H1 (cell line): Measurements from ENCODE around the gene RADIL. TPM values are rescaled to one million over a fixed set of nuclear protein-coding genes. Genes with fewer than 3 reads are reported as not detected.

Experiments used
- CTCF ChIA-PET: fragments of 300-600 bp; sonication (Branson Sonifier 250); formaldehyde crosslinking; loops from one replicate; lab custom pipeline; 2021; ENCODE audit not compliant: partially characterized antibody; lab: Charles Lee
- POLR2A ChIA-PET: fragments of 300-600 bp; sonication (Branson Sonifier 250); formaldehyde crosslinking; loops from one replicate; lab custom pipeline; 2021; ENCODE audit warnings: inconsistent platforms; ENCODE audit not compliant: partially characterized antibody; lab: Charles Lee
- DNase-seq, 2 experiments: peaks; one replicate each; pipeline versions ENCODE4 v3.0.0 to v3.0.0-alpha.2; 2010 to 2022; ENCODE audit warnings: low spot score in 2 of 2, low read depth in 1 of 2, mixed read lengths in 1 of 2
- FAIRE-seq: peaks from 2 replicates; lab custom pipeline; 2011; peaks lifted over from hg19 to GRCh38; lab: Jason Lieb, UNC
- H2AFZ ChIP-seq: 2 replicates; pipeline ENCODE4 v1.8.1; 2012; ENCODE audit warnings: low read length, inconsistent platforms
- H2AK5ac ChIP-seq: 2 replicates; pipeline ENCODE4 v1.6.1; 2013; ENCODE audit warnings: low read depth, low read length
- H2BK120ac ChIP-seq: replicated peaks from 2 replicates; pipeline ENCODE3; 2013; ENCODE audit warnings: low read depth, low read length, inconsistent platforms
- H2BK12ac ChIP-seq: 2 replicates; pipeline ENCODE4 v1.6.1; 2013; ENCODE audit warnings: low read depth, low read length
- H2BK15ac ChIP-seq: 2 replicates; pipeline ENCODE4 v1.6.1; 2013; ENCODE audit warnings: low read length
- H2BK20ac ChIP-seq: 2 replicates; pipeline ENCODE4 v1.6.1; 2013; ENCODE audit warnings: low read length
- H2BK5ac ChIP-seq: 2 replicates; pipeline ENCODE4 v1.6.1; 2013; ENCODE audit warnings: low read depth, low read length
- H3K14ac ChIP-seq: 2 replicates; pipeline ENCODE4 v1.6.1; 2013; ENCODE audit warnings: inconsistent platforms; ENCODE audit not compliant: insufficient read length
- H3K18ac ChIP-seq: 2 replicates; pipeline ENCODE4 v1.6.1; 2013; ENCODE audit warnings: low read length; ENCODE audit errors: extremely low read depth
- H3K23ac ChIP-seq: 2 replicates; pipeline ENCODE4 v1.6.1; 2013; ENCODE audit warnings: inconsistent platforms; ENCODE audit not compliant: insufficient read length
- H3K23me2 ChIP-seq: 2 replicates; pipeline ENCODE4 v1.6.1; 2013; ENCODE audit warnings: low read depth, low read length
- H3K27ac ChIP-seq: 2 replicates; pipeline ENCODE4 v1.6.1; 2011; ENCODE audit warnings: low read depth, low read length, inconsistent platforms
- H3K27me3 ChIP-seq, 4 experiments: replicated peaks in 1 of 4; 1 replicate in 1 of 4; 2 replicates in 3 of 4; pipeline versions ENCODE4 v1.6.1 to v1.8.1; 2011 to 2013; ENCODE audit warnings: low read length in 3 of 4, mild to moderate bottlenecking in 3 of 4, inconsistent platforms in 2 of 4, mixed read lengths in 2 of 4, moderate library complexity in 1 of 4; ENCODE audit not compliant: control insufficient read depth in 3 of 4, insufficient read depth in 3 of 4; ENCODE audit errors: extremely low read depth in 1 of 4
- H3K36me3 ChIP-seq, 4 experiments: 2 replicates each; pipeline versions ENCODE4 v1.6.1 to v1.8.1; 2011 to 2013; ENCODE audit warnings: mild to moderate bottlenecking in 4 of 4, low read length in 3 of 4, moderate library complexity in 2 of 4, control low read depth in 1 of 4, inconsistent platforms in 1 of 4; ENCODE audit not compliant: insufficient read depth in 4 of 4, control insufficient read depth in 2 of 4
- H3K4ac ChIP-seq: replicated peaks from 2 replicates; pipeline ENCODE3; 2013; ENCODE audit warnings: low read length, low read depth, mixed read lengths, inconsistent platforms; ENCODE audit not compliant: insufficient read length
- H3K4me1 ChIP-seq, 4 experiments: replicated peaks in 1 of 4; 1 replicate in 1 of 4; 2 replicates in 3 of 4; pipeline versions ENCODE4 v1.6.1 to v1.8.1; 2011 to 2013; ENCODE audit warnings: low read length in 3 of 4, inconsistent platforms in 2 of 4, mixed read lengths in 1 of 4; ENCODE audit not compliant: insufficient read depth in 4 of 4, control insufficient read depth in 3 of 4
- H3K4me2 ChIP-seq, 2 experiments: 2 replicates each; pipeline versions ENCODE4 v1.6.1 to v1.8.1; 2011 to 2013; ENCODE audit warnings: low read depth in 2 of 2, low read length in 2 of 2, control low read depth in 1 of 2, inconsistent platforms in 1 of 2, mild to moderate bottlenecking in 1 of 2; ENCODE audit not compliant: insufficient read depth in 1 of 2
- H3K4me3 ChIP-seq, 4 experiments: fragments of 200-600, 300-600 bp in 1 of 4; sonication (generic), shearing (Covaris generic), sonication (Bioruptor Twin) in 1 of 4; 2 replicates each; pipeline versions ENCODE4 v1.5.1 to v1.8.1; 2011 to 2016; ENCODE audit warnings: low read length in 4 of 4, low read depth in 3 of 4, control low read depth in 2 of 4, inconsistent platforms in 2 of 4, mild to moderate bottlenecking in 2 of 4, mixed read lengths in 1 of 4, moderate library complexity in 1 of 4; ENCODE audit not compliant: insufficient read depth in 2 of 4; ENCODE audit errors: extremely low read depth in 1 of 4
- H3K56ac ChIP-seq: replicated peaks from 2 replicates; pipeline ENCODE3; 2013; ENCODE audit warnings: low read depth, mild to moderate bottlenecking, mixed read lengths, low read length, inconsistent platforms; ENCODE audit not compliant: insufficient read length
- H3K79me1 ChIP-seq: 2 replicates; pipeline ENCODE4 v1.6.1; 2013; ENCODE audit warnings: low read depth, low read length, control low read depth
- H3K79me2 ChIP-seq, 2 experiments: 2 replicates each; pipeline versions ENCODE4 v1.6.1 to v1.8.1; 2012 to 2013; ENCODE audit warnings: low read length in 2 of 2, mild to moderate bottlenecking in 2 of 2, inconsistent platforms in 1 of 2; ENCODE audit not compliant: insufficient read depth in 2 of 2, control insufficient read depth in 1 of 2
- H3K9ac ChIP-seq, 4 experiments: replicated peaks in 1 of 4; 1 replicate in 1 of 4; 2 replicates in 3 of 4; pipeline versions ENCODE4 v1.6.1 to v1.8.1; 2011 to 2013; ENCODE audit warnings: low read depth in 3 of 4, low read length in 3 of 4, control low read depth in 2 of 4, mild to moderate bottlenecking in 2 of 4, moderate library complexity in 2 of 4, inconsistent platforms in 1 of 4; ENCODE audit errors: extremely low read depth in 1 of 4
- H3K9me3 ChIP-seq, 2 experiments: 2 replicates each; pipeline versions ENCODE4 v1.6.1 to v1.8.1; 2012 to 2013; ENCODE audit warnings: mild to moderate bottlenecking in 2 of 2, moderate library complexity in 2 of 2, control low read depth in 1 of 2, inconsistent platforms in 1 of 2, low read depth in 1 of 2, low read length in 1 of 2, mixed read lengths in 1 of 2; ENCODE audit not compliant: insufficient read depth in 2 of 2
- H4K20me1 ChIP-seq, 2 experiments: replicated peaks in 1 of 2; 2 replicates each; pipeline versions ENCODE3 to v1.8.1; 2011 to 2013; ENCODE audit warnings: inconsistent platforms in 2 of 2, low read length in 2 of 2, mild to moderate bottlenecking in 1 of 2; ENCODE audit not compliant: insufficient read depth in 2 of 2, control insufficient read depth in 1 of 2
- H4K5ac ChIP-seq: 2 replicates; pipeline ENCODE4 v1.6.1; 2013; ENCODE audit warnings: low read length, low read depth, mixed read lengths, inconsistent platforms; ENCODE audit not compliant: insufficient read length
- H4K8ac ChIP-seq: 2 replicates; pipeline ENCODE4 v1.8.0; 2013; ENCODE audit warnings: mild to moderate bottlenecking, moderate library complexity, low read length, inconsistent platforms; ENCODE audit not compliant: insufficient read depth; ENCODE audit errors: extremely low read depth
- H4K91ac ChIP-seq: replicated peaks from 2 replicates; pipeline ENCODE3; 2013; ENCODE audit warnings: low read length, mixed read lengths, inconsistent platforms; ENCODE audit not compliant: insufficient read length
- CEBPB ChIP-seq: IDR thresholded peaks from 2 replicates; pipeline ENCODE4 v1.6.1; 2012; ENCODE audit warnings: low read depth, low read length
- EGR1 ChIP-seq: IDR thresholded peaks from 2 replicates; pipeline ENCODE4 v1.6.1; 2011; ENCODE audit warnings: low read depth, low read length, borderline replicate concordance
- GTF2F1 ChIP-seq: IDR thresholded peaks from 2 replicates; pipeline ENCODE4 v1.6.1; 2012; ENCODE audit warnings: low read depth, low read length, improper control_type of control experiment, borderline replicate concordance
- KDM4A ChIP-seq: IDR thresholded peaks from one replicate; pipeline ENCODE4 v1.7.1; 2012; ENCODE audit warnings: low read depth, mild to moderate bottlenecking, moderate library complexity, low read length, inconsistent platforms; ENCODE audit not compliant: severe bottlenecking
- PHF8 ChIP-seq: fragments of 200-600 bp; sonication (generic); conservative IDR thresholded peaks from 2 replicates; pipeline ENCODE4 v1.7.1; 2012; ENCODE audit warnings: low read depth, mild to moderate bottlenecking, inconsistent platforms, low read length, moderate library complexity
- RAD21 ChIP-seq, 2 experiments: IDR thresholded peaks in 1 of 2; conservative IDR thresholded peaks in 1 of 2; 2 replicates each; pipeline ENCODE4 v1.6.1; 2011; ENCODE audit warnings: low read depth in 2 of 2, low read length in 2 of 2, improper control_type of control experiment in 1 of 2, inconsistent platforms in 1 of 2, mild to moderate bottlenecking in 1 of 2, moderate library complexity in 1 of 2
- RBBP5 ChIP-seq: IDR thresholded peaks from 2 replicates; pipeline ENCODE4 v1.7.1; 2012; ENCODE audit warnings: low read depth, mild to moderate bottlenecking, inconsistent platforms, low read length, moderate library complexity, borderline replicate concordance
- TCF12 ChIP-seq: IDR thresholded peaks from 2 replicates; pipeline ENCODE4 v1.6.1; 2011; ENCODE audit warnings: low read depth, mild to moderate bottlenecking, low read length
- WGBS, 2 experiments: shearing (Covaris generic) in 1 of 2; methylation state at CpG; one replicate each; pipeline versions ENCODE4 v1.1.6 to v1.1.7; 2013 to 2015; ENCODE audit warnings: low lambda C conversion rate in 2 of 2, mixed read lengths in 2 of 2, inconsistent platforms in 1 of 2, low coverage in 1 of 2, missing lambda C conversion rate in 1 of 2; ENCODE audit not compliant: insufficient replicate concordance in 2 of 2, insufficient coverage in 1 of 2, insufficient read length in 1 of 2; ENCODE audit errors: extremely low coverage in 1 of 2, missing lambda C conversion rate in 1 of 2; 5-methylcytosine and 5-hydroxymethylcytosine counted together
- polyA plus RNA-seq, 7 experiments: library from polyadenylated mRNA; depleted of rRNA in 3 of 7; stranded (reverse) in 5 of 7; unstranded in 2 of 7; fragments of >200 nt in 5 of 7; fragments of 200-250 nt in 2 of 7; gene quantifications; 1 replicate in 5 of 7; 2 replicates in 1 of 7; 4 replicates in 1 of 7; pipeline versions ENCODE4 v1.2.1 to v1.2.3, GENCODE V29; 2011 to 2013; ENCODE audit warnings: missing spikeins in 2 of 7, mixed read lengths in 2 of 7
- total RNA-seq: library from RNA; stranded (reverse); fragmentation: NEBNext Ultra II Directional; extraction: Animal tissue kit (Norgen Biotek cat#: 25700); gene quantifications from 2 replicates; pipeline ENCODE4 v1.2.1, GENCODE V29; 2021
- TF ChIP-seq, protein P1 (sequence below): IDR thresholded peaks from 2 replicates; pipeline ENCODE4 v1.6.1; 2011; ENCODE audit warnings: low read length, improper control_type of control experiment

Gene RADIL
- total and polyA plus RNA-seq, 2 of the 8 experiments (the other 6 are each of a cell fraction or from before 2014, with no cell fraction given): 5.0 to 5.4 TPM

DNA sequence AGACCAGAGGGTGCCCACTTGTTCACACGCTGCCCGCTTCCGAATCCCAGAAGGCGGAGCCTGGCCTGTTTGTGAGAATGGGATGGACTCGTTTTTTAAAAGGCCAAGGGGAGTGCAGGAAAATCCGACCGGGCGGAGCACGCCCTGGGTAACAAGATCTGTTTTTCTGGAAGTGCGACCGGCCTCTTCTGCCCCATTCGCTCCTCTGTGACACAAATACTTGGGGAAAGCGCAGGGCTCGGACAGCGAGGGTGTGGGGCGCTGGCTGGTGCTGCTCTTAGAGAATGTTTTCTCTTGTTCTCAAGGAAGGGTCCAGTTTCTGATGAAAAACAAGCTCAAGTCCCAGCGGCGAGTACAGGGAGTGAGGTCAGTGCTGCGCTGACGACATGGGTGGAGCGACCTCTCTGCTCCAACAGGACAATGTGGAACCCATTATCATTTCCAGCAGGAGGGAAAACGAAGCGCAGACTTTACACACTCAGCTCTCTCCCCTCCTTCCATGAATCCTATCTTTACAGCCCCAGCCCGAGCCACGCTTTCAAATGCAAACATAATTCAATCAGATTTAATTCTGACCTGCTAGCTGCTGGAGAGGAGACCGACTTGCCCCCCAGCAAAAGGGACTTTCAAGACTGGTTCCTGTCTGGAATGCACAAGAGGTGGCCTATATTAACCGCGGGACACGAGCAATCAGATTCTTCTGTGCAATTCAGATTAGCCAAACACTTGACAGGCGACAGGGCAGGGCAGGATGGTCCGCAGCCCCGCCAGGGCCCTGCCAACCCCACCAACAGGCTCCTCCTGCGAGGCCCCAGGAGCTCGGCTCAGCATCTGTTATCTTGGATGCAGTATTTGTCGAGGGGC lies 1.1 kb downstream of the RADIL start:
- H4K5ac ChIP-seq: no peak overlapping the region
- H4K91ac ChIP-seq: no peak overlapping the region
- no peaks in the 10 kb centered on the region for H3K79me2 ChIP-seq
- H3K36me3 ChIP-seq: no peaks in the 10 kb centered on the region; a peak in 1 of 8 replicates
- peak overlapping the region; percentile 41 to 63 (median 56) for H3K4me3 ChIP-seq
- no peaks in the 10 kb centered on the region for H4K20me1 ChIP-seq
- no peak overlapping the region; the same call in 1 of the 2 replicates for H3K18ac ChIP-seq
- H3K27me3 ChIP-seq: peaks cover 0 to 9% (median 2%) of the 10 kb centered on the region in 4 experiments; a peak in 2 of 7 replicates
- H3K9ac ChIP-seq: peak overlapping the region in 2 of 4 experiments; percentile 20 to 47; a peak in 3 of 7 replicates
- H2BK12ac ChIP-seq: no peak overlapping the region
- H2BK20ac ChIP-seq: no peak overlapping the region
- CTCF ChIA-PET: interaction anchor here (0.6 to 4.8 kb wide), 26 partner anchors 8 to 252 kb away, joined by 3 to 47 read pairs (median 3); no protein-coding TSS in a partner anchor
- H3K14ac ChIP-seq: no peak overlapping the region
- peak overlapping the region; percentile 89; the same call in 1 of the 2 replicates for H2AFZ ChIP-seq
- no peak overlapping the region for H2BK15ac ChIP-seq
- no peak overlapping the region for H3K27ac ChIP-seq
- H3K9me3 ChIP-seq: no peaks in the 10 kb centered on the region
- H3K56ac ChIP-seq: no peak overlapping the region
- H3K4me2 ChIP-seq: peak overlapping the region; percentile 98
- WGBS, 2 experiments: 4% methylated on average over 35 of the region's 35 CpGs; no CpG with 5 or more reads in 1 of the 2 experiments
- no peak overlapping the region for H4K8ac ChIP-seq
- no peak overlapping the region for H2AK5ac ChIP-seq
- H3K4me1 ChIP-seq: peaks cover 0 to 5% (median 2%) of the 10 kb centered on the region in 4 experiments; a peak in 3 of 7 replicates
- H3K23ac ChIP-seq: no peak overlapping the region
- no peak overlapping the region for H3K4ac ChIP-seq
- peak; percentile 55 for FAIRE-seq
- no peak overlapping the region for H2BK5ac ChIP-seq
- H2BK120ac ChIP-seq: no peak overlapping the region
- POLR2A ChIA-PET: interaction anchor here (0.6 to 1.5 kb wide), 3 partner anchors 13 to 718 kb away, joined by 3 to 5 read pairs (median 3); no protein-coding TSS in a partner anchor
- DNase-seq: peak in 1 of 2 experiments; percentile 60
- H3K79me1 ChIP-seq: no peaks in the 10 kb centered on the region
- H3K23me2 ChIP-seq: peaks cover 11% of the 10 kb centered on the region; the same call in 1 of the 2 replicates
- TF ChIP-seq PHF8 (no peak), TCF12 (no peak), RAD21 (IDR thresholded peaks at IDR 0.05 in 1 of 2, conservative IDR thresholded peaks at IDR 0.05 in 1 of 2; ENCODE audit: low read depth in 2 of 2, low read length in 2 of 2) (no peak), KDM4A (peak; percentile 27), RBBP5 (no peak), CEBPB (no peak), EGR1 (no peak), GTF2F1 (no peak)
- TF ChIP-seq, protein P1, sequence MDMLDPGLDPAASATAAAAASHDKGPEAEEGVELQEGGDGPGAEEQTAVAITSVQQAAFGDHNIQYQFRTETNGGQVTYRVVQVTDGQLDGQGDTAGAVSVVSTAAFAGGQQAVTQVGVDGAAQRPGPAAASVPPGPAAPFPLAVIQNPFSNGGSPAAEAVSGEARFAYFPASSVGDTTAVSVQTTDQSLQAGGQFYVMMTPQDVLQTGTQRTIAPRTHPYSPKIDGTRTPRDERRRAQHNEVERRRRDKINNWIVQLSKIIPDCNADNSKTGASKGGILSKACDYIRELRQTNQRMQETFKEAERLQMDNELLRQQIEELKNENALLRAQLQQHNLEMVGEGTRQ: no peak
